HG02588 (cell line): ENCODE measurements around the gene SPEN.

Source experiments
- ATAC-seq: cut with Tn5 transposase; IDR thresholded peaks from one replicate; pipeline ENCODE4 v1.9.1; 2021; ENCODE audit warnings: mild to moderate bottlenecking, moderate library complexity; ENCODE audit not compliant: unreplicated experiment

Gene SPEN

DNA sequence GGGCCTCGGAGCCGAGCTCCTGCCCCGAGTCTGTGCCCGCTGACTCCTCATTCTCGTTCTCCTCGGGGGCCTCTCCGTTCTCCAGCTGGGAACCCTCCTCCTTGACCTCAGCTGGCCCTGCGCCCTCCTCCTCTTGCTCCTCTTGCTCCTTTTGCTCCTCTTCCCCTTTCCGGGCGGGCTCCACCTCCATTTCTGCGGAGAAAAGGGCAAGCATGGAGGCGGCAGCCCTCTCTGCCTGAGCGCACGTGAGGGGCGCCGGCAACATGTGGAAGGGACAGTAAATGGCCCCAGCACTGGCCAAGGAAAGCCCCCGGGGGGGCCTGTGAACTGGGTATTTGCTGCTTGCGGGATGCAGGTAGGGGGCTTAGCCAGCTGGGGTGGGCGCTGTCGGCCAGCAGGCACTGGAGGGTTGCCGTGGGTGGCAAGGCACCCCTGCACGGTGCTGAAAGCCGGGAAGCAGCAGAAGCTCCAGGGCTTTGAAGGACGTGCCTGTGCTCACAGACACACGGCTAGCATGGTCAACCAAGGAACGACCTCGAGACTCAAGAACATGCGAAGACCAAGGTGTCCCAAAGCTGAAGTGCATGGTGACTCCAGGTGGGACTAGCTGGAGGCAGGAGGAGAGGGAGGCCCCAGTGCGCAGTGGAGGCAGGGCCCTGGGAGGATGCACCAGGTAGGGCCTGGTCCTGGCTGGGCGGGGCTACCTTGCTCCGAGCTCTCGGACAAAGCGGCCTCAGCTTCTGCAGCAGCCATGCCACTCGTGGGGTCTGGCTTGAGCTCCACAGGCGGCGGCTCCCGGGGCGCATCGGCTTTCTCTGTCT is 97.7 kb downstream of the SPEN start:
- no peak for ATAC-seq

DNA sequence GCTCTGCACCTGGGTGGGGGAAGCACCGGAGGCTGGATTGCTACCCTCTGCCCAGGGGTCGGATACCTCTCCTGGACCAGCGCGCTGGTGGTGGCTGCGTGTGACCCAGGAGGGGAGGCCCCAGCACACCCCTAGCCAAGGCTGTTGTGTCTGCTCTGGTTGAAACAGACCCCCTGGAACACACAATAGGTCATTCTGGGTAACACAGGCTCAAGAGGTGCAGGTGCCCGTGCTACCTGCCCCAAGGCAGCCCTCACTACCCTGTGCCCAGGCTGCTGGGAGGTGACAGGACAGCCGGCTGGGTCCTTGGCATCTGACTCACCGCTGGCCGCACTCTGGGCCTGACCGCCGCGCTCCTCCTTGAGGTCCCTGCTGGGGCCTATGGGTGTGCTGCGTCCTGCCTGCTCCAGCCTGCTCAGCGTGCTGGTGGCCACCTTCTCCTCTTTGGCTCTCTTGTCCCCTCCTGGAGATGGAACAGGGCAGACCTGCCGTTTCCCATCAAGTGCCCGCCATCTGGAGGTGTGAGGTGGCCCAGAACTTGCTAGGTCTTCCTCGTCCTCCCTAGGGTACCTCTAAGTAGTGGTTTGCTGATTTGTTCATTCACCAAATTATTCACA is 98.4 kb downstream of the SPEN start:
- no peak for ATAC-seq

DNA sequence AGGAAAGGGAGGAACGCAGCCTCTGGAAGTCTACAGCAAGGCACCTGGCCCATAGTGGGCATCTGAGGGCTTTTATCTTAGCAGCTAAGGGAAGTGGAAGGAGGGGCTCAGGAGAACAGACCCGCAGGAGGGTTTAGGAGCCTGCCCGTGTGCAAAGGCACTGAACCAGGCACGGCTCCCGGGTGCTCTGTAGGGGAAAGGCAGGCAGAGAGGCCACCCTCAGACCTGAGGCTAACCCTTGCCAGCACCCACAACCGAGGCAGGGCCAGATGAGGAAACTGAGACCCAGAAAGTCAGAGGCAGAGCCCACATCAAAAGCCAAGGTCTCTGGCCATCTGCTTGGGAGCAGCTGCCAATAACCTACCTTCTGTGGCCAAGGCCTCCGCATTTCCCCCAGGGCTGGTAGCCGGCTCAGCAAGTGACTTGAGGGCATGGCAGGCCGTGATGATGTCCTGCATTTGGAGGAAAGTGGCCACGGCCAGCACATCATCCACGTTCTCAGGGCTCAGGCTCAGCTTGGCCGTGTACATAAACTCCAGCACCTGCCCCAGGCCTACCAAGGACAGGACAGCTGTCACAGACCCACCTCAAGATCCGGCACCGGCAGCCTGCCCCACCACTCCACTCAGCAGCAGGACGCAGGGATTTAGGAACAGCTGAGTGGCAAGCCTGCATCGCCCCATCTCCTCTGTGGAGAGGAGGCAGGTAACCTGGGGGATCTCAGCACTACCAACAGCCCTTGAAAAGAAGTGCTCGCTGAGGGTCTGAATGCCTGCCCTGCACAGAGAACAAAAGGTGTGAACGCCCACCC is 99.3 kb downstream of the SPEN start:
- no peak for ATAC-seq

DNA sequence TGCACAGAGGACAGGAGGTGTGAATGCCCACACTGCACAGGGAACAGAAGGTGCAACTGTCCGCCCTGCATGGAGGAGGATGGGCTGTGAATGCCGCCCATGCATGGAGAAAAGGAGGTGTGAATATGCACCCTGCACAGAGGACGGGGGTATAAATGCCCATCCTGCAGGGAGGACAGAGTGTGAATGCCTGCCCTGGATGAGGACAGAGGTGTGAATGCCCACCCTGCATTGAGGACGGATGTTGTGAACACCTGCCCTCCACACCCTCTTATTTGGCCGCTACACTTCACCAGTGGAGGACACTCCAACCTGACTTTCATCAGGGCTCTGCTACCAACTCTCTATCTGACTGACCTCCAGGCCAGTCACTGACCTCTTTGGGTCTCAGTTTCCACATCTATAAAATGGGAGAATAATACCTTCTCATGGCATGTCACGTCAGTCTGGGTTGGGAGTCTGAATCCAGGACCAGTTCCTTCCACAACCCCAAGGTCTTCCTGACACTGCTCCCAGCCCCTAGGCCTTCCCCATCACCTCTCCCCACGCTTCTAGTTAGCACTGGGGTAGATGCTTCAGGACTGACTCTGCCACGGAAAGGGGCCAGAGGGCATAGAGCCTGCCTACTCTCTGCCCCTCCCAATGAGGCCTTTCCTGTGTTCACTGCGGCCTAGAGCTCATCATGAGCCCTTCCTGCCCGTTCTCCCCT is 100.0 kb downstream of the SPEN start:
- ATAC-seq: no peak

DNA sequence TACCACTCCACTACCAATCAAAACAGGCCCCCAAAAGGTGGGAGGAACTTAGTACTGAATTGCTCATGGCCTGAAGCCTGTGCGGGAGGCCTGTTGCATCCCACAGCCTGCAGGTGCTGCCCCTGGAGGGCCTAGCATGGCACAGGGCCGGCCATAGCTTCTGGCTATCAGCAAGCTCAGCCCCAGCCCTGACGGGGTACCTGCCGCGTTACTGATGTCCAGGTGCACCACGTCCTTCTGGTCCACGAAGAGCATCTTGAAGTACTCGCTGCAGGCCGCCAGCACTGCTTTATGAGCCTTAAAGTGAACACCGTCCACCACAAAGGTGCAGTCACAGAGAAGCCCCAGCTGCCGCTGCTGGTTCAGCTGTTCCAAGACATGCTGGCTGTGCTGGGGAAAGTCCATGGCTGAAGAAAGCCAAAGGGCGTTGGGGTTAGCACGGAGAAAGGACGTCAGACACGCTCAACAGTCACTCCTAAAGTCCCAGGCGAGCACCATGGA is 100.6 kb downstream of the SPEN start:
- ATAC-seq: no peak

DNA sequence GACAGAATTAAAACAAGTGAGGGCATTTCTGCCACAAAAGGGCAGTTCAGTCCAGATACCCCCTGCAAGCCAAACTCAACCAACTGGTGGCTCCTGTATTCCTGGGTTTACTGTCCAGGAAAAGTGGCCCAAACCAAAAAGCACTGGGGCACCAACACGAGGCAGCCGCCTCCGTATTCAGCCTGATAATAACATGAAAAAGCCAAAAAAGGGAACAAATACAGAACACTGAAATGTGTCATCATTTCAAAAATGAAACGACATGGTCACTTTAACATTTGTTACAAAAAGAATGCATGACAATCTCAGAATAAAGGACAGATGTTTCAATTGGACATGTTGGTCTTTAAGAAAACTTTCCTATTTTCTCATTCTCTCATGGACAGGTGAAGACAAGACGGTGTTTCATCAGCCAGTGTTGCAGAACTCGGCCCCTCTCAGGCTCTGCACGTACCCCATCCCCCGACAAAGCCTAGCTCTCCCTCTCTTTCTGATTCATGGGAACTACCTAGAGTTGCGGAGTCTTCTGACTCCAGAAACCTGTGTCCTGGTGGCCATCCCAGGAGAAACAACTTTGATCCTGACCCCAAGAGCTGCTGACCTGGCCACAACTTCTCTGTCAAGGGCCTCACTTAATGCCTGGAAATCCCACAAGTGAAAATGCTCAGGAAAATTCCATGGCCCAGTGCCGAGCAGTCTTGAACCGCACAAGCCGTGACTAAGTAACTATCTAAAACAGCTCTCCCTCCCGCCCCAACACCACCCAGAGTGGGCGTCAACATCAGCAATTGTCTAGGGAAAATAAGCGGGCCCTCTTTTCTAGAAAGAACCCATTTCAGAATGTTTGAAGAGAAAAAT is 101.3 kb downstream of the SPEN start:
- peak; percentile 6 for ATAC-seq

DNA sequence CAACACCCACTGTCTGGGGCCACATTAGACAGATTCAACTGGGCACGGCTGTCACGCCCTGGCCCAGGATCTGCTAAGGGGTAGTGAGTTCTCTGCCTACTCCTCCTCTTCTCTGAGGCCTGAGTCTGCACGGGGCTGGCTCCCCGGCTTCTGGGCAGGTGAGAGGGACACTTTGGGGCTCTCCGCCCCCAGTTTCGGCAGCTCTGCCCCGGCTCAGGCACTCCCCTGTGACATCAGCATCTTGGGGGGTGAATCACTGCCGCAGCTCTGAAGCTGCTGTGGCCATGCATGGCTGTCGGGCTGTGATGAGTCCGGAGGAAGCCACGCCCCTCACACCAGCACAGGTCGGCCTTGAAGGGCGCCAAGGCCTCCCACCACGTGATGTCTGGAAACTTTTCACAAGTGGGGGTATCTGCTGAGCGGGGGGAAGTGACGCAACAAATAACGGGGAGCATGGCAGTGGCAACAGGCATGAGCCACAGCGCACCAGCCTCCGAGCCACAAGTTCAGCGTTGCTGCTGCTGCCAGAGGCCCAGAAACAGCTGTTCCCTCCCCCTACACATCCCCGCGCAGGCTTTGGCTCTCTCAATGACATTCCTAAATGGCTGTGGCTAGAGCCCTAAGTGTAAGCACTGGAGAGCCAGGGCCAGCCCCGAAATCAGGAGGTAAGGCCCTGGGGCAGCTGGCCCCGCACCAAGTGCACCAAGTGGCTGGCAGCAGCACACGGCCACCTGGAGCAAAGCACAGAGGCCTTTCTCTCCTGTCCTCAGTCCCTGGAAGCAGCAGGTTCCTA is 102.1 kb downstream of the SPEN start:
- peak; percentile 66 for ATAC-seq

DNA sequence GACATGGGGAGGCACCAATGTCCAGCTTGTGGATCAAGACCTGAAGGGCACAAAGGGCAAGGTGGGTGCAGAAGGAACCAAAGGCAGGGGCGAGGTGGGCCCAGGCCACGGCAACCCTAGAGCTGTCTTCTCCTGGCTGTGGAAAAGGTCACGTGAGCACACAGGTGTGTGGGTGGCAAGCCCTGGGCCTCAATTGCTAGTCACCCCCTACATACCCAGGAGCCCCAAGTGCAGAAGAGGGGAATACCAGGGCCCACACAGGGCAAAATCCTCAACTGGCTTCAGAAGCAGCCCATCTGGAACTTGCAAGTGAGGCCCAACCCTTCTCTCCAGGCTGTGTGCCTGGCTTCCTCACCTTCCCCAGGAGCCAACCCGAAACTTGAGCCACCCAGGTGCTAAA is 102.8 kb downstream of the SPEN start:
- no peak for ATAC-seq

DNA sequence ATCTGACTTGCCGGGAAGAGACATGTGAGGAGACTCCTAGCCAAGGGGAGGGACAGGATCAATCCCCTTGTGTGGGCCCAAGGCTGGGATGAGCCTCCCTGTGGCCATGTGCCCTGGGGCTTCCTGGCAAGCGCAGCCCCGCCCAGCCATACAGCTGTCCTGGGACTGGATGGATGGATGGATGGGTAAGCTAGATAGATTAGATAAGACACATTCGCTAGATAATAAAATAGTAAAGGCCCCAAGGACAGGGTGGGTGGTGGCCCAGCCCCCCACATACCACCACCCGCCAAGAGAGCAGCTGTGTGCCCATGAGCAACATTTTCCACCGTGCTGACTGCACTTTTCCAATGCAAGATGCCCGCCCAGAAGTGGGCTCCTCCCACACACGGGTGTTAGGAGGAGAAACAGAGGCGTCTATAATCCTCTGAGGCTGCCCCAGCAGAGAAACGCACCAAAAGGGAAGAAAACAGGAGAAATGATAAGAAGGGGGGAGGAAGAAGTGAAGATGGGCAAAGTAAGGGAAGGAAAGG is 103.3 kb downstream of the SPEN start:
- no peak for ATAC-seq

DNA sequence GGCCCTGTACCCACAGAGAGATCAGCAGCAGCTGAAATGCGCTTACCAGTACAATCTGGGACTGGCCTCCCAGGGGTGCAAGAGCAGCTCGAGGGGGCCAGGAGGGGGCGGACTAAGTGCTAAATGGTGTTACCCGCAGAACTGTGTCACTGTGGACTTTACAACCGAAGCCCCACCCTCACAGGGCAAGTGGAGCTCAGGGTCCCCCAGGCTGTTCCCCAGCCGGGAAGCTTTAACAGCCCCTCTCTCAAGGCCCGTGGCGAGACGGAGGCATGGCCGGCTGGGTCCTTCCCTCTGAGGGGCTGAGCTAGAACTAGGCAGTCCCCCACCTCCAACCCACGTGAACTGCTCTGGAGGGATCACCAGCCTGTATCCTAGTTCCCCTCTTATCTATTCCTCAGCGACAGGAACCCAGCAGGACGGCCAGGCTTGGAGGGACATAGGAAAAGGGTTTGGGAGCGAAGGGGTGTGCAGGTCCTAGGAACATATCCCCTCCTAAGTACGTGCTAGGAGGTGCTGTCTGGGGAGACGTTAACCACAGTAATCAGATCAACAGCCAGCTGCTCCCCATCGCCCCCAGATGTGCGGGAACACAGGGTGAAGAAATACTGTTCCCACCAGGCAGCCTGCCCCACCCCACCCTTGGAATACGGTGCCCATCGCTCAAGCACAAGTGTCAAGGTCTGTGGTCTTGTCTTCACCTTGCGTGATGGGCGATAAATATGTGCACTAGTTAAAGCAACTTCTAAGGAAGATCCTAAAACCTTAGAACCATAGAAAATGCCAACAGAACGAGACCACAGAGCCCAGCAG is 104.0 kb downstream of the SPEN start:
- ATAC-seq: no peak

DNA sequence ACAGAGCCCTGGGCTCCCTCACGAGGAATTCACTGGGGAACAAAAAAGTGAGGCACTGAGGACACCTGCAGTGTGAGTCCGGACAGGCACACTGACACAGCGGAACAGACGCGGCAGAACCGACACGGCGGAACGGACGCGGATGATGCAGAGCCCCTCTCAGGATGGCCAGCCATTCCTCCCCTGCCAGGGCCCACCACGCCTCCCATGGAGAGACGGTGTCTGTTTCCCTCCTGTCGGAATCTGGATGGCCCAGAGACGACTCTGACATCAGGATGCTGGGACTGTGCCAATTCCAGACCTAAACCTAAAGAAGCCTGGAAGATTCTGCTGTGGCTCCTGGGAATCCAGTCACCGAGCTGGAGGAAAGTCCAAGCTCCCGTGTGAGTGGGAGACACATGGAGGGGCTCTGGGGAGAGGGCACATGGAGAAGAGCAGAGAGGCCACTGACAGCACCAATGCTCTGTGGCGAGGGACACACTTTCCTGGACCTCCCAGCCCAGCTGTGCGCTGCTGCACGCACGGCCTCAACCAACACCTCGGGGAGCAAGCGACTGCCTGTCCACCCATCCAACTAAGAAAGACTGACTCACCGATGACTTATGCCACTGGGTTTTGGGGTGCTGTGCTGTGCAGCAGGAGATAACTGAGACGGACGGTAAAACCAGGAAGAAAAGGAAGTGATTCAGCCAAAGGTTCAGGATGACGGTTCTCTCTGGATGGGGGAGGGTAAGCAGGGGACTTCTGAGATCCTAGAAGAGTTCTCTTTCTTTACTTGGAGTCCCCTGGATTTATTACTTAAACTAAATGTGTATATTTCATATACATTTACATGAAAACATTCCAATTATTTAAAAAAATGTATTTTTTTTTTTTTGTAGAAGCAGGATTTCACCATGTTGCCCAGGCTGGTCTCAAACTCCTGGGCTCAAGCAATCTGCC is 105.1 kb downstream of the SPEN start:
- ATAC-seq: no peak

DNA sequence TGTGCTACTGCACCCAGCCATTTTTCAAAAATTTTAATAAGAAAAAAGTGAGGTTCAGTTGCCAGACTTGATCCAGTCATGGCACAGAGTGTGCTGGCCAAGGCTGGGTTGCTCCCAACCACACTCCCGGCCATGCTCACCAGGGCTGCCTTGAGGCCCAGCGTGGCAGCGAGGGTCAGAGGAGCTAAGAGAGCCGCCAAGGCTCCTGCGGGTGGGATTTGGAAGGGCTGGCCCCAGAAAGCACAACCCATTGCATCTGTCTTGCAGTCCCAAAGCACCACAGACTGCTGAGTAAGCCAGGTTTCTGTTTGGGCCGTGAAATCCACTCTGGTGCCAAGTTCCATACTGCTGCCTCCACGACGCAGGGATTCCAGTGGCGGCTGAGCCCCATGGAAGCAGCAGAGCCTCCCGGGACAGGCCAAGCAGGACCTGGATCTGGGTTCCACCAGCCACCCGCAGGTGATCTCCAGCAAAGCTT is 105.8 kb downstream of the SPEN start:
- ATAC-seq: no peak

DNA sequence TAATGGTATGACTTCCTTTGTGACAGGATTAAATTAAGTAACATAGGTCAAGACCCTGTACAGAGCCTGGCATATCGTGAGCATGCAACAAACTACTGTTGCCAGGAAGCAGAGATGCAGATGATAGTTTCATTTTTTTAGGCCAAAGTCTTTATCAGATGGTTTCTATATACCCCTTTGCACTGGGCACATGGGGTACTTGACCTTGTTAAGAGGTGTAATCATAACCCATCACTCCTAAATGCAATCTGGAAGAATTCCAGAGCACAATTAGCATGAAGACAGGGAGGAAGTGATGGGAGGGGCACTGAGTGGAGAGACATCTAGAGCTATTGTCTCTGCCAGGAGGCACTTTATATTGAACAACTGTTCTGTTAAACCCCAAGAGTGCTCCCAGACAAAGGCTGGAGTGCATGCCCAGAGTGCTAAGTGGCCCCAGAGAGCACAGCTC is 106.3 kb downstream of the SPEN start:
- ATAC-seq: no peak

DNA sequence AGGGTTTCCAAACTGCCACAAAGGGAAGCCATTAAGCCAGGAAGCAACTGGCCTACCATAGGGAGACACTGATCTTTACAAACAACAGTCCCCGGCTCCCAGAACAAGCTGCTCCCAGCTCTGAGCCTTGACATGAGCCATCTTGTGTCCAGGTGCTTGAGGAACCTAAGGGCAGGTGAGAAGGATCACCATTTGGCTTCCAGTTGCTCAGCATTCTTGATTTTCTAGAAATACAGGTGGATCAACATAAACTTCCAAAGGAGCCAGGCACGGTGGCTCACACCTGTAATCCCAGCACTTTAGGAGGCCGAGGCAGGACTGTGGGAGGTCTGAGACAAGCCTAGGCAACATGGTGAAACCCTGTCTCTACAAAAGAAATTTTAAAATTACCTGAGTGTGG is 106.8 kb downstream of the SPEN start:
- no peak for ATAC-seq

DNA sequence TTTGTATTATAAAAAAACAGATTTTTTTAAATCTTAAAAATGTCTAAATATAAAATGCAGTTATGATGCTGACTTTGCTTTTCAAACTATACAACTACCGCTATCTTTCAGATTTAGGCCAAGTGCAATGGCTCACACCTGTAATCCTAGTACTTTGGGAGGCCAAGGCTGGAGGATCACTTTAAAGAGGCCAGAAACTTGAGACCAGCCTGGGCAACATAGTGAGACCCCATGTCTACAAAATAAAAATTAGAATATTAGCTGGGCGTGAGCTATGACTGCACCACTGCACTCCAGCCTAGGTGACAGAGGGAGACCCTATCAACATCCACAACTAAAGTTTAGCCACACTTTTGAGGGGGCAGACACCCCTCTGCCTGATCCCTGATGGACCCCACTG is 108.0 kb downstream of the SPEN start:
- no peak for ATAC-seq

DNA sequence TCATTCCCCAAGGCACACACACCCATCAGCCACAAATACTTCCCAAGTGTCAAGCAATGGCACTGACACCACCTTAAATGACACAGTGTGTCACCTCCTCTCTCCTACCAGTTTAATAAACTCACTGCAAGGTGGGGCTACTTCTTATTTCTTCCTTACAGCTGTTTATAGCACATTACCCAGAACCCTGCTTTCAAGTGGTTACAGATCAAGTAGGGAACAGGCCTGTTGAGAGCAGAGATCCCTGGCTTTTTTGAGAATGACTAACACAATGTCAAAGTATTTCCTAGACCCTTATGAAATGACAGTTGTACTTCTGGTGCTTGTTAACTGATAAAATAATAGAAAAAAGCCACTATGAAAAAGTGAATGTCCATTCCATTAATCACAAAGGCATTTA is 108.6 kb downstream of the SPEN start:
- ATAC-seq: no peak
